OCI-LY7 (cell line): ENCODE results near the gene TCHHL1.

Experiments
- CTCF ChIP-seq: fragments of 200-600 bp; sonication (generic); conservative IDR thresholded peaks from 2 replicates; pipeline ENCODE4 v1.5.1; 2014; ENCODE audit warnings: mild to moderate bottlenecking, antibody characterized with exemption, low read length, moderate library complexity, mixed read lengths
- EZH2phosphoT487 ChIP-seq: fragments of 200-600 bp; sonication (generic); IDR thresholded peaks from 2 replicates; pipeline ENCODE4 v1.6.1; 2018; ENCODE audit warnings: low read depth, borderline replicate concordance, mild to moderate bottlenecking, mixed run types, antibody characterized with exemption, low read length, moderate library complexity, mixed read lengths

GRCh38 chr1:152038871-152039270, 50.0 kb downstream of the TCHHL1 start:
- no peak for TF ChIP-seq CTCF
- TF ChIP-seq EZH2phosphoT487, result no peak
